Prostate gland (tissue), 2 donors: ENCODE measurements around the gene KANK2. TPM values are rescaled to one million over a fixed set of nuclear protein-coding genes. Genes with fewer than 3 reads are reported as not detected.
"Not testable (repeated sequence)": the region's sequence is repeated elsewhere in the genome, so short reads cannot be mapped to it uniquely, and the experiment has no call there.

Experiments used
- DNase-seq: peaks from one replicate; pipeline ENCODE4 v3.0.0-alpha.2; 2019; ENCODE audit warnings: low spot score
- H3K27ac ChIP-seq, 2 donors: fragments of 200-600 bp; sonication (generic); 2 replicates each; pipeline ENCODE4 v1.5.1; 2017 to 2019
- H3K27me3 ChIP-seq: fragments of 200-600 bp; sonication (generic); replicated peaks from 2 replicates; pipeline ENCODE4 v1.5.1; 2019; ENCODE audit not compliant: insufficient read depth
- H3K36me3 ChIP-seq, 2 donors: fragments of 200-600 bp; sonication (generic); 1 replicate in 1 of 2; 2 replicates in 1 of 2; pipeline versions ENCODE4 v1.5.1 to v1.8.1; 2017 to 2019
- H3K4me1 ChIP-seq: fragments of 200-600 bp; sonication (generic); replicated peaks from 2 replicates; pipeline ENCODE4 v1.5.1; 2019
- H3K4me3 ChIP-seq, 2 donors: fragments of 200-600 bp; sonication (generic); 2 replicates each; pipeline ENCODE4 v1.5.1; 2017 to 2019
- H3K9me3 ChIP-seq: fragments of 200-600 bp; sonication (generic); 2 replicates; pipeline ENCODE4 v1.5.1; 2017
- CTCF ChIP-seq, 4 experiments: fragments of 200-600 bp in 2 of 4; fragments of 450-650 bp in 2 of 4; sonication (generic) in 2 of 4; IDR thresholded peaks; 1 replicate in 3 of 4; 2 replicates in 1 of 4; pipeline ENCODE4 v1.5.1; 2016 to 2019; ENCODE audit warnings: antibody characterized with exemption in 4 of 4, mild to moderate bottlenecking in 2 of 4, moderate library complexity in 2 of 4
- POLR2A ChIP-seq: fragments of 450-650 bp; IDR thresholded peaks from one replicate; pipeline ENCODE4 v1.6.1; 2016; ENCODE audit warnings: antibody characterized with exemption, mild to moderate bottlenecking
- POLR2AphosphoS5 ChIP-seq: sonication (generic); formaldehyde crosslinking; IDR thresholded peaks from one replicate; pipeline ENCODE4 v1.6.1; 2017; ENCODE audit warnings: antibody characterized with exemption
- WGBS: methylation state at CpG from one replicate; pipeline ENCODE4 v1.1.5; 2018; 5-methylcytosine and 5-hydroxymethylcytosine counted together
- intact Hi-C: fragments of 100-400 bp; cut with DNase I; formaldehyde crosslinking; loops from one replicate; pipeline ENCODE4 v1.14.2; 2022
- total RNA-seq, 2 donors: library from RNA; depleted of rRNA; stranded (reverse); fragments of >200 nt; gene quantifications; one replicate each; pipeline ENCODE4 v1.1.0, GENCODE V29; 2016

The KANK2 gene
- total RNA-seq, 2 donors from 2014 or later = 150 to 370 TPM

GRCh38 chr19:11145536-11145924 lies 51.8 kb downstream of the KANK2 start:
- TF ChIP-seq POLR2A (no peak), CTCF (IDR thresholded peaks at IDR 0.05) (no peak), POLR2AphosphoS5 (no peak)
- Histone ChIP-seq H3K9me3 (no peaks in the 10 kb centered on the region), H3K27ac (no peak overlapping the region), H3K4me1 (peaks cover 13% of the 10 kb centered on the region), H3K36me3 (no peaks in the 10 kb centered on the region), H3K27me3 (no peaks in the 10 kb centered on the region), H3K4me3 (no peak overlapping the region)
- intact Hi-C loops = no loop called here
- 93% methylated on average over 3 of the region's 3 CpGs for WGBS
- no peak for DNase-seq

DNA sequence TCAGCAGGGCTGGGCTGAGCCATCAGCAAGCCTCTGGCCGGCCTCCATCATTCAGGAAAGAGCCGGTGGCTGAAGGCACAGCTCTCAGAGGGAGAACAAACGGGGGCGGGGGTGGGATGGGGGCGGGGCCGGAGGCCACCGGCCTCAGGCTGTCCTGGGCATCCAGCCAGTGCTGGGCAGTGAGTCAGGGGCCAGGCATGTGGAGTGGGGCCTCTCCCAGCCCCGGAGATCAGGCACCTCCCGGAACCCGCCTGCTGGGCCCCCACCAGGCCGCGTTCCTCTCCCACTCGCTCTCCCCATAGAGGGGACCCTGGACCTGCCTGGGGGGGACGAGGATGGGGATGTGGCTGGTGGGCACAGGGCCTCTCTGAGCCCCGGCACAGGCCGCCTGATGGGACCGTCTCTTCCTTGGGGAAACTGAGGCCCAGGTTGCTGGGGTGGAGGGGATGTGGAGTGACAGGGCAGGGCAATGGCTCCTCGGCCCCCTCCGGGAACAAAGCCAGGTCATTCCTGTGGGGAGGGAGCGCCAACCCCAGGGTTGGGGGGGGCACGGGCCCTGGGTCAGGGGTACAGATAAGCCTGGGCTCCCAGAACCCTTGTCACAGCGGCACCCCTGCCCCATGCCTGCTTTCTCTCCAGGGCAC lies 54.7 kb downstream of the KANK2 start:
- Histone ChIP-seq H3K4me1 (peaks cover 13% of the 10 kb centered on the region), H3K9me3 (no peaks in the 10 kb centered on the region), H3K4me3 (no peak overlapping the region), H3K36me3 (no peaks in the 10 kb centered on the region), H3K27ac (peak overlapping the region; percentile 85 to 93), H3K27me3 (no peaks in the 10 kb centered on the region)
- intact Hi-C loops = loop anchor here (2.0 kb wide), 1 partner anchor 22 kb away; no protein-coding TSS in a partner anchor
- DNase-seq = peak; percentile 62
- WGBS = 8% methylated on average over 15 of the region's 22 CpGs
- no peak for TF ChIP-seq POLR2A
- no peak for TF ChIP-seq CTCF (IDR thresholded peaks at IDR 0.05)
- peak; percentile 40 for TF ChIP-seq POLR2AphosphoS5

DNA sequence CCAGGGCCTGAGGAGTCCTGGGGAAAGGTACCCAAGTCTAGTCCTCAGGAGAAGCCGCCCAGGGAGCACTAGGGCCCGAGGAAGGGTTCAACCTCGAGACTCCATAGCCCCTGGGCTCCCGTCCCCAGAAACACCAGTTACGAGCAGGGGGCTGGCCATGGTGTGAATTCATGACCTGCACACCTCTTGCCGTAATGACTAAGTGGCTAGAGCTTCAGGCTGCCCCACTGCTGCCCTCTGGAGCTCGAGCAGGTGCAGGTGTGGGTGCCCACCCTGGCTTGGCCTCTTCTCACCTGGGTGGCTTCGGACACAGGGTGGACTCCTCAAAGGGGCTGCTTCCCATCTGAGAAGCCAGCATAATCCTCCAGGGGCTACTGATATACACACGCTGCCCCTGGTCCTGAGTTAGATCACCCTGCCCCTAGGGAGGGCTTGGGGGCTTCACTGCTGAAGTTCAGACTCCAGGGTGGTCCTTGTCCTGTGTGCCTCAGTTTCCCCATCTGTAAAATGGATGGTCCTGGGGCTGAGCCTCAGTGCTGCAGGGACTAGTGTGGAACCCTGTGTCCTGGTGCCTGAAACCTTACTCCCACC lies 55.3 kb downstream of the KANK2 start:
- Histone ChIP-seq H3K27ac (peak overlapping the region; percentile 85 to 93), H3K9me3 (no peaks in the 10 kb centered on the region), H3K36me3 (no peaks in the 10 kb centered on the region), H3K4me1 (peaks cover 13% of the 10 kb centered on the region), H3K4me3 (no peak overlapping the region), H3K27me3 (no peaks in the 10 kb centered on the region)
- TF ChIP-seq CTCF (IDR thresholded peaks at IDR 0.05) (peak in 1 of 4 experiments; percentile 4), POLR2A (no peak)
- DNase-seq = no peak
- WGBS = 61% methylated on average over 9 of the region's 9 CpGs
- intact Hi-C loops = loop anchor here (2.0 kb wide), 1 partner anchor 23 kb away; no protein-coding TSS in a partner anchor

GRCh38 chr19:11140896-11141295 lies 56.4 kb downstream of the KANK2 start:
- whole genome bisulfite sequencing = 93% methylated on average over 9 of the region's 9 CpGs
- TF ChIP-seq POLR2AphosphoS5 (no peak), POLR2A (no peak), CTCF (IDR thresholded peaks at IDR 0.05) (no peak)
- Histone ChIP-seq H3K36me3 (no peaks in the 10 kb centered on the region), H3K9me3 (no peaks in the 10 kb centered on the region), H3K27ac (no peak overlapping the region), H3K27me3 (no peaks in the 10 kb centered on the region), H3K4me3 (no peak overlapping the region), H3K4me1 (peaks cover 13% of the 10 kb centered on the region)
- DNase-seq = no peak
- intact Hi-C loops = no loop called here

- intact Hi-C loops = not testable (repeated sequence)
- H3K4me1 ChIP-seq = peaks cover 13% of the 10 kb centered on the region
- 79% methylated on average over 10 of the region's 10 CpGs for WGBS
Measured at GRCh38 chr19:11140023-11140538, 57.3 kb downstream of the KANK2 start.

More at GRCh38 chr19:11140023-11140538, 57.3 kb downstream of the KANK2 start:
- DNase-seq, H3K27me3 ChIP-seq, H3K9me3 ChIP-seq, H3K36me3 ChIP-seq, H3K4me3 ChIP-seq: not testable (repeated sequence)
- peak overlapping the region; percentile 71 to 74 for H3K27ac ChIP-seq
